Hair follicular keratinocyte (primary cell): ENCODE data around the gene ACER3. TPM values are rescaled to one million over a fixed set of nuclear protein-coding genes. Genes with fewer than 3 reads are reported as not detected.

ENCODE experiments used
- total RNA-seq: library from RNA; depleted of rRNA; stranded (reverse); fragments of >200 nt; gene quantifications from 2 replicates; pipeline ENCODE4 v1.2.3, GENCODE V29; 2015

The ACER3 gene
- total RNA-seq = 33.0 and 47.1 TPM in 2 replicates

GRCh38 chr11:76860539-76861475 lies at the start of gene ACER3:
Gene ACER3 (plus strand): TSS chr11:76860918. CDS start chr11:76860977, 59 bp downstream.

GRCh38 chr11:77066229-77067042 lies 205.7 kb downstream of the ACER3 start, which contains the start of gene CAPN5:
Gene CAPN5 (plus strand): TSS chr11:77066971. CDS start chr11:77084887, 17,916 bp downstream.

Other genes with a start within 250 kb of the ACER3 start
- gene LRRC32, start 190.2 kb upstream of the ACER3 start, total RNA-seq = not detected in 2 replicates
- 68.0 and 74.1 TPM in 2 replicates for gene TSKU, start 77.6 kb upstream of the ACER3 start, total RNA-seq
- not detected in 2 replicates for gene B3GNT6, start 173.5 kb downstream of the ACER3 start, total RNA-seq
- 0.57 and 2.0 TPM in 2 replicates for gene CAPN5, start 206.1 kb downstream of the ACER3 start, total RNA-seq
- not detected in 2 replicates for gene OMP, start 241.9 kb downstream of the ACER3 start, total RNA-seq